SK-N-SH (cell line): ENCODE data around the gene NR1H2. TPM values are rescaled to one million over a fixed set of nuclear protein-coding genes. Genes with fewer than 3 reads are reported as not detected.

ENCODE experiments used
- CTCF ChIP-seq: fragments of 200-600 bp; sonication (generic); IDR thresholded peaks from 2 replicates; pipeline ENCODE4 v1.6.1; 2017; ENCODE audit warnings: antibody characterized with exemption, mild to moderate bottlenecking, moderate library complexity
- ELF1 ChIP-seq: IDR thresholded peaks from 2 replicates; pipeline ENCODE4 v1.4.0; 2012
- EP300 ChIP-seq, 2 experiments: IDR thresholded peaks; 2 replicates each; pipeline versions ENCODE4 v1.4.0 to v1.6.1; 2012; ENCODE audit warnings: borderline replicate concordance in 1 of 2, low read depth in 1 of 2, low read length in 1 of 2
- EZH2phosphoT487 ChIP-seq: fragments of 200-600 bp; sonication (generic); IDR thresholded peaks from 2 replicates; pipeline ENCODE4 v1.6.1; 2017; ENCODE audit warnings: low read depth, mixed run types, mild to moderate bottlenecking, antibody characterized with exemption, moderate library complexity, borderline replicate concordance
- FOXJ3 ChIP-seq: sonication (generic); formaldehyde crosslinking; IDR thresholded peaks from 2 replicates; pipeline ENCODE4 v1.5.1; 2020; ENCODE audit warnings: mild to moderate bottlenecking, missing genetic modification reagents
- FOXM1 ChIP-seq: IDR thresholded peaks from 2 replicates; pipeline ENCODE4 v1.4.0; 2012; ENCODE audit warnings: low read depth, mild to moderate bottlenecking
- IRF3 ChIP-seq: fragments of 150-350 bp; IDR thresholded peaks from 2 replicates; pipeline ENCODE4 v1.6.1; 2016; ENCODE audit warnings: mild to moderate bottlenecking, low read depth, low read length
- MAX ChIP-seq: IDR thresholded peaks from 2 replicates; pipeline ENCODE4 v1.4.0; 2012; ENCODE audit warnings: low read depth
- MEF2A ChIP-seq: IDR thresholded peaks from 2 replicates; pipeline ENCODE4 v1.4.0; 2012; ENCODE audit warnings: low read depth, borderline replicate concordance
- MXI1 ChIP-seq: IDR thresholded peaks from 2 replicates; pipeline ENCODE4 v1.6.1; 2012; ENCODE audit warnings: mild to moderate bottlenecking, low read depth, low read length, improper control_type of control experiment
- NFIC ChIP-seq: IDR thresholded peaks from 2 replicates; pipeline ENCODE4 v1.4.0; 2012; ENCODE audit warnings: borderline replicate concordance
- RAD21 ChIP-seq: IDR thresholded peaks from 2 replicates; pipeline ENCODE4 v1.6.1; 2012; ENCODE audit warnings: mild to moderate bottlenecking, low read length
- RCOR1 ChIP-seq: fragments of 150-350 bp; IDR thresholded peaks from 2 replicates; pipeline ENCODE4 v1.6.1; 2017; ENCODE audit warnings: antibody characterized with exemption, low read length
- REST ChIP-seq: IDR thresholded peaks from 2 replicates; pipeline ENCODE4 v1.6.1; 2012; ENCODE audit warnings: mild to moderate bottlenecking, low read depth, low read length, moderate library complexity
- RXRA ChIP-seq: IDR thresholded peaks from 2 replicates; pipeline ENCODE4 v1.4.0; 2012; ENCODE audit warnings: low read depth, mild to moderate bottlenecking, borderline replicate concordance
- SIN3A ChIP-seq: IDR thresholded peaks from 2 replicates; pipeline ENCODE4 v1.6.1; 2012; ENCODE audit warnings: low read depth, mild to moderate bottlenecking, low read length, moderate library complexity, borderline replicate concordance
- SMC3 ChIP-seq: IDR thresholded peaks from 2 replicates; pipeline ENCODE4 v1.6.1; 2012; ENCODE audit warnings: low read depth, low read length, improper control_type of control experiment
- TAF1 ChIP-seq: IDR thresholded peaks from 2 replicates; pipeline ENCODE4 v1.6.1; 2012; ENCODE audit warnings: low read depth, mild to moderate bottlenecking, low read length, moderate library complexity, borderline replicate concordance
- TCF12 ChIP-seq: IDR thresholded peaks from 2 replicates; pipeline ENCODE4 v1.4.0; 2012
- USF1 ChIP-seq: IDR thresholded peaks from 2 replicates; pipeline ENCODE4 v1.4.0; 2012; ENCODE audit warnings: low read depth, borderline replicate concordance
- USF2 ChIP-seq: fragments of 150-350 bp; IDR thresholded peaks from 2 replicates; pipeline ENCODE4 v1.6.1; 2017; ENCODE audit warnings: antibody characterized with exemption, low read length, low read depth, borderline replicate concordance
- polyA plus RNA-seq, 3 experiments: library from polyadenylated mRNA; depleted of rRNA; stranded (reverse); fragments of >200 nt; gene quantifications; 2 replicates each; pipeline ENCODE4 v1.2.3, GENCODE V29; 2012

Gene NR1H2
- polyA plus RNA-seq, 1 of the 3 experiments (the other 2 are of a cell fraction): 108 TPM

- TF ChIP-seq MAX (peak; percentile 21; the same call in 1 of the 2 replicates), IRF3 (no peak), NFIC (no peak), MEF2A (no peak), RXRA (no peak), USF2 (peak; percentile 58; the same call in 1 of the 2 replicates), RAD21 (peak; percentile 87), ELF1 (peak; percentile 57; the same call in 1 of the 2 replicates), CTCF (peak; percentile 76), TCF12 (no peak), SIN3A (no peak), REST (no peak), SMC3 (peak; percentile 71), EZH2phosphoT487 (no peak), USF1 (peak; percentile 91), RCOR1 (0 out of 2 replicates have a peak, but pooled peaks have one; percentile 13), FOXM1 (no peak), FOXJ3 (CRISPR knock-in tag) (no peak), EP300 (IDR thresholded peaks at IDR 0.05; ENCODE audit: borderline replicate concordance in 1 of 2, low read depth in 1 of 2, low read length in 1 of 2) (no peak), MXI1 (peak; percentile 24; the same call in 1 of the 2 replicates), TAF1 (no peak)
Measured at GRCh38 chr19:50368649-50369570, 7.3 kb upstream of the NR1H2 start (continued).
